GM12892 (cell line): ENCODE results near the gene PKP1.

ENCODE experiments used
- DNase-seq: peaks from one replicate; pipeline ENCODE4 v3.0.0; 2011; ENCODE audit not compliant: insufficient read length
- FAIRE-seq: peaks from 2 replicates; lab custom pipeline; 2011; peaks lifted over from hg19 to GRCh38; lab: Jason Lieb, UNC
- POLR2A ChIP-seq: IDR thresholded peaks from 2 replicates; pipeline ENCODE4 v1.6.1; 2011; ENCODE audit warnings: low read depth, low read length, control low read depth
- POLR2AphosphoS5 ChIP-seq: IDR thresholded peaks from 2 replicates; pipeline ENCODE4 v1.6.1; 2011; ENCODE audit warnings: low read depth, low read length, control low read depth
- TAF1 ChIP-seq: IDR thresholded peaks from 2 replicates; pipeline ENCODE4 v1.6.1; 2011; ENCODE audit warnings: low read depth, mild to moderate bottlenecking, control low read depth, low read length, borderline replicate concordance

Gene PKP1

DNA sequence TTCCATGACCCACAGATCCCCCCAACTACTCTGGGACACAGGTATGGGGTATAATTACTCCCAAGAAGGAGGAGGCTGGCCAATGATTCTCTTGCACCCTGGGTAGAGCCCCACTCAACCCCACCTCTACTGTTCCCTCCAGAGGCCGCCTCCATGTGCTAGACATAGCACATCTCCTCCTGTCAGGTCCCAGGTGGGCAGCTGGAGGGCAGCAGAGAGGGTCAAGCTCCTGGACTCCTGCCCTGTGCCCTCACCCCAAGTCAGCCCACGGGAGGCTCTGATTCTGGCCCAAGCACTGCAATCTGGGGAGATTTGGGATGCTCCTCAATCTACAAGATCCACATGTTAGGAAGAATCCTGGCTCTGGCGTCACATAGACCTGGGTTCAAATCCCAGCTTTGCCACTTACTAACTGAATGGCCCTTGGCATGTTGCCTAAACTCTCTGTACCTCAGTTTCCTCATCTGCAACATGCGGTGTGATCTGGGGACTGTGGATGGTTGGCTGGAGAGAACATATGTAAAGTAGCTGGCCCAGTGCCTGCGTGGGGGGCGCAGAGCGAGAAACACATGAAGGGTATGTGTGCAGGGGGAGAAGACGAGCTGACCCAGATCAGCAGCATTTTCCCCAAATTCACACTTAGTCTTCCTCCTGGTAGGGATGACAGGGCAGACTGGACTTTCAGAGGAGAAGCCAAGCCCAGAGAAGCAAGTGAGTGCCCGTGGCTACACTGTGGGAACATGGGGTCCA, 71.0 kb downstream of the PKP1 start:
- no peak for FAIRE-seq
- DNase-seq, result no peak
- TF ChIP-seq TAF1 (no peak), POLR2AphosphoS5 (no peak), POLR2A (no peak)

GRCh38 chr1:201354901-201355295, 71.6 kb downstream of the PKP1 start:
- TF ChIP-seq TAF1 (no peak), POLR2A (no peak), POLR2AphosphoS5 (no peak)
- no peak for FAIRE-seq
- DNase-seq, result no peak

GRCh38 chr1:201355471-201355870, 72.2 kb downstream of the PKP1 start:
- FAIRE-seq, result no peak

DNA sequence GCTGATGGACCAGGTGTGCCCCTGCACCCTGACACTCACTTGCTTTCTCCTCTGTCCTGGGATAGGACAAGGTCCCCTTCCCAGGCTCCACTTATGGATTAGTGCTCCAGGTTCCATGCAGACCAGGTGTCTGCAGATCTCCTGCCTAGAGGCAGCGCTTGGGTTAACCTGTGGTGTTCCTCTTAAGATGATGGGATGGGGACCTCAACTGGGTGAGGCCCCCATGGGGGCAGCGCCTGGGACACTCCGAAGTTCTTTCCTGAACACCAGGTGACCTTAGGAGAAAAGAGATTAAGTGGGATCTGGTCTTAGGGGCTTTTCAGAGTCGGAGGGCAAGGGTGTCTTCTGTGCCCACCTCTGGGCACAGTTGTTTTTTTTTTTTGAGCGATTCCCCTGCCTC, 72.9 kb downstream of the PKP1 start:
- no peak for FAIRE-seq
- no peak for DNase-seq
- TF ChIP-seq TAF1, result no peak
- TF ChIP-seq POLR2A, result no peak
- TF ChIP-seq POLR2AphosphoS5, result no peak

More at GRCh38 chr1:201355471-201355870, 72.2 kb downstream of the PKP1 start:
- TF ChIP-seq TAF1 (no peak), POLR2A (no peak), POLR2AphosphoS5 (no peak)
- DNase-seq, result no peak

GRCh38 chr1:201356701-201357100, 73.4 kb downstream of the PKP1 start:
- no peak for TF ChIP-seq TAF1
- TF ChIP-seq POLR2AphosphoS5, result no peak
- TF ChIP-seq POLR2A, result no peak
- FAIRE-seq, result no peak
- no peak for DNase-seq

GRCh38 chr1:201357211-201357610, 73.9 kb downstream of the PKP1 start:
- no peak for DNase-seq
- TF ChIP-seq POLR2A (no peak), POLR2AphosphoS5 (no peak), TAF1 (no peak)
- FAIRE-seq, result no peak

GRCh38 chr1:201357636-201358348, 74.5 kb downstream of the PKP1 start:
- DNase-seq, result no peak
- no peak for TF ChIP-seq POLR2AphosphoS5

DNA sequence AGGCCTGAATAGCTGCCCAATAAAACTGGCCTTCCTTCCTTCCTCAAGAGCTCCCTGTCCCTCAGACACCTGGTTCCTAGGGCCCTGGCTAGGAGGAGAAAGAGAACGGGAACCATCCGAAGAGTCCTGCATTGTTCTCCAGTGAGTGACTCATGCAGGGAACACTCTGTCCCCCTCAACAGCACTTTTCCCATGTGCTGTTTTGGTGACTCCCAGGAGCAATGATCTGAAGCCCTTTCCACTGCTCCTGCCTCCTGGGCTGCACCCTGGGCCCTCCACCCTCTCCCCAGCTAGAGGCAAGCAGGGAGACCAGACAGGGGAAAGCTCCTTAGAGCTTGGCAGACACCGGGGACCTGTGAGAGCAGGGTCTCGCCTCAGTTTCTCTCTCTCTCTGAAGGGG, 75.3 kb downstream of the PKP1 start:
- FAIRE-seq (no peak), DNase-seq (no peak)
- no peak for TF ChIP-seq POLR2A
- no peak for TF ChIP-seq POLR2AphosphoS5
- no peak for TF ChIP-seq TAF1

More at GRCh38 chr1:201357636-201358348, 74.5 kb downstream of the PKP1 start:
- no peak for FAIRE-seq

DNA sequence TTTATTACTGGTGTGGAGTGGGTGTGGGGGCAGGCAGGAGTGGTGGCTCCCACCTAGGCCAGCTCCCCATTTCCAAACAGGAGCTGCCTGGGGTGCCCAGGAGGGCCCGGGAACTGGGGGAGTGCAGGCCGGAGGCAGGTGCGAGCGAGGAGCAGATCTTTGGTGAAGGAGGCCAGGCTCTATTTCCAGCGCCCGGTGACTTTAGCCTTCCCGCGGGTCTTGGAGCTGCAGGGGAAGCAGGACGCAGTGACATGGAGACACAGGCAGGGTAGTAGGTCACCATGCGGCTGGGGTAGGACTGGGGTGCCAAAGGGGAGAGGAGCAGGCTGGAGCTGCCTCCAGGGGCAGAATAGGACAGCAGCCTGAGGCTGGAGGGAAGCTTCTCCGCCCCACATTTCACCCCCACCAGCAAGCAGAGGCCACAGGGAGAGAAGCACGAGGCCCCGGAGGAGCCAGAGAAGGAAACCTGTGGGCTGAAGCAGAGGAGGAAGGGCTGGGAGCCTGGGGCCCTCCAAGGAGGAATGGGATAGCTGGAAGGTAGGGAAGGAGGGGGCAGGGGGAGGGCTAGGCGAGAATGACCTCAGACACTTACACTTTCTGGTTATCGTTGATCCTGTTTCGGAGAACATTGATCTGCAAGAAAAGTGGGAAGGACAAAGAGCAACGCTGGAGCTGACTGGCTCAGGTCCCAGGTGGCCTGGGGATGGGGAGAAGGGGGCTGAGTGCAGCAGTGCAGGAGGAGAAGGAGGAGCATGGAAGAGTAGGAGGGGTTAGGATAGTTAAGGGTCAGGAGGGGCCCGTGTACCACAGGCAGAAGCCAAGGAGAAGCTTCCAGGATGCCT, 75.9 kb downstream of the PKP1 start:
- DNase-seq (no peak), FAIRE-seq (no peak)
- TF ChIP-seq POLR2AphosphoS5 (no peak), POLR2A (no peak)

DNA sequence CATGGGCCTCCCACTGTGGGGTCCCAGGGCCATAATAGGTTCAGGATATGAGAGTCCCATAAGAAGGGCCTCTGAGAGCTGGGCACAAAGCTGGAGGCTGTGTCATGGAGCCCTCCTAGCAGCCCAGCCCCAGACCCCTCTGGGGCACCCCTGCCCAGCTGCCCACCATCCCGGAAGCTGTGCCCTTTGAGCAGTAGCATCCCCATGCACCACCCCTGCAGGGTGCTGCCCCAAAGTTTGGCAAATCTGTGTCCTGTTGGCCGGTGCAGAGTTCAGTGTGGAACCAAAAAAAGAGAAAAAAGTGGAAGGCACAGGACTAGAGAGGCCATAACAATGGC, 76.5 kb downstream of the PKP1 start:
- FAIRE-seq (no peak), DNase-seq (no peak)
- no peak for TF ChIP-seq POLR2AphosphoS5

DNA sequence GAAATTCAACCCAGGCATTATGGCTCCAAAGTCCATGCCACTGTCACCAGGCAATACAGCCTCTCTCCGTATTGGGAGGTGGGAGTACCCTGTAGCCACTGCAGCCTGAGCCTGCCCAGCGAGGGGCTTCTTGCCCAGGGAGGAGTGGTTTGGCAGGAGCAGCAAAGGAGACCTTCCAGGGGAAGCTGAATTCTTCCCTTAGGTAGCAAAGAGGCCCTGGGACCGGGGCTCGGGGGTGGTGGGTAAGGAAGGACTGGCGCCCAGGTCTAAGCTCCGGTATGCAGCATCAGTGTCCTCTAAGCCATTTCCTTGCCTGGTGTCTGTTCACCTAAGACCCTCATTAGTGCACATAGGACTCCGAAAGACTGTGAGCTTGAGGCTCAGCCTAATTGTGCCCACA, 77.2 kb downstream of the PKP1 start:
- DNase-seq, result no peak
- no peak for FAIRE-seq
- TF ChIP-seq TAF1, result no peak
- TF ChIP-seq POLR2A, result no peak
- no peak for TF ChIP-seq POLR2AphosphoS5

DNA sequence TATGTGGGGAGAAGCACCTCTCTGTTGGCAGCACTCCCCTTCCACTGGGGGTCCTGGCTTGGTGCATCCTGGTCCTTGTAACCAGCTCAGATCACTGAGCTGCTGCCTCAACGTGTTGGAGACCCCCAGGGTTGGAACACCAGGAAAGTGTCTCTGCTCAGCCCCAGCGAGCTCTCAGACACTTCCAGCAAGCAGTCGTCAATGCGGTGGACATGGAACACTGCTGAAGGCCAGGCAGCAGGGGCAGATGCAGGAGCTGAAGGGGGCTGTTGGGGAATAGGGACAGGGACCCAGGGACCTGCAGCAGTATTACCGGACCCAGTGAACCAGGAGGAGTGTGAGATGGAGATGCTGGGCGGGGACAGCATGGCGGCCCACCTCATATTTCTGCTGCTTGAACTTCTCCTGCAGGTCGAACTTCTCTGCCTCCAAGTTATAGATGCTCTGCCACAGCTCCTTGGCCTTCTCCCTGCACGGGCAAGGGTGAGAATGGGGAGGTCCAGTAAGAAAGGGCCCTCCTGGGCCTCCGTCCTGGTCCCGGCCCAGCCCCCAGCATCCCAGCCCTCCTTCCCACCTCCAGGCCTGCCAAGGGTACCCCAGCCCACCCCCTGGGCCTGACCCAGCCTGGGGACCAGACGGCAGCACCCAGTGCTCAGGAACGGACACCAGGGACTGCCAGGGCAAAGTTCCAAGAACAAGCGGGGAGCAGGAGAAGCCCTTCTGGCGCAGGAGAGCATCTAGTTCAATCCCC, 77.8 kb downstream of the PKP1 start:
- FAIRE-seq, result no peak
- DNase-seq, result no peak
- TF ChIP-seq TAF1 (no peak), POLR2AphosphoS5 (no peak), POLR2A (no peak)
